ENCODE measurements around the gene ARNT2. TPM values are rescaled to one million over a fixed set of nuclear protein-coding genes. Genes with fewer than 3 reads are reported as not detected.

The ARNT2 gene
- total RNA-seq, 2 experiments from 2014 or later, result not detected

DNA sequence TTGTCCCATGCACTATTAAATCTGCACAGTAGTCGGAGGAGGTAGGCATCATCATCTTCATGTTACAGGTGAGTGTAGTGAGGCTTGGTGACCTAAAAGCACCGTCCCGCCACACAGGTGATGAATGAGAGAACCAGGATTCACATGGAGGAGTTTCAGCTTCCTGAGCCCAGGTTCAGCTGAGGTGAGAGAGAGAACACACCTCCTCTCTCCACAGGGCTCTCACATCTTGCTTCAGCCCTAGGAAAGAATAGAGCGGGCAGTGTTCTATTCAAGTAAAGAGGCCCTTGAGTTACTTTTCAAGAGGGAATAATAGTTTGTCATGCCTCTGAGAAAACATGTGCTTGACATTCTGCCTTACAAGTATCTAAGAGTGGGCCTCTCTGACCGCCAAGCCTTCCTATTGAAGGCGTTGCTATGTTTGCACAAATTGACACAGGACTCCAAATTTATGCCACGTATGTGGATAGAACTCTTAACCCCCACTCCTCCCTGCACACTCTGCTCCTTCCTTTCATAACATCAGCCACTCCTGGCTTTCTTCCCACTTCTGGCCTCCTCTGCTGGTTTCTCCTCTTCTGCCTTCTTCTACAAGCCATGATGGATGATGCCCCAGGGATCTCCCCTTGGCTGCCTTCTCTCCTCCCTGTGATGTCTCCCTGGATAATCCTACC is 152.6 kb downstream of the ARNT2 start:
- H3K9me2 ChIP-seq (ENCODE audit: insufficient read depth, low read length), result no peaks in the 10 kb centered on the region
- no peaks in the 10 kb centered on the region for H4K20me1 ChIP-seq (ENCODE audit: insufficient read depth, low read length)
- H3K79me2 ChIP-seq (ENCODE audit: insufficient read depth, low read depth, low read length), result no peaks in the 10 kb centered on the region
- no peak overlapping the region for H2AFZ ChIP-seq (ENCODE audit: low read length)
- TF ChIP-seq CTCF (conservative IDR thresholded peaks at IDR 0.05; ENCODE audit: low read length) (no peak), EZH2phosphoT487 (IDR thresholded peaks at IDR 0.05; ENCODE audit: borderline replicate concordance, low read depth, low read length) (no peak)
- CTCF ChIA-PET (ENCODE audit: unreplicated experiment), result no interaction called here
- H3K4me3 ChIP-seq (ENCODE audit: low read depth, low read length, poor library complexity, severe bottlenecking), result no peak overlapping the region
- no peaks in the 10 kb centered on the region for H3K4me1 ChIP-seq (ENCODE audit: insufficient read depth, low read length, poor library complexity, severe bottlenecking)
- POLR2A ChIA-PET, result no interaction called here
- no peak overlapping the region for H3K27ac ChIP-seq (ENCODE audit: low read depth, low read length, poor library complexity, severe bottlenecking)
- no peak for DNase-seq (ENCODE audit: low spot score)
- BruUV-seq (replicated peaks), result no TSS peak
- H3K4me2 ChIP-seq (ENCODE audit: low read length), result no peak overlapping the region
- intact Hi-C loops (cut with micrococcal nuclease; ENCODE audit: unreplicated experiment), result no loop called here
- H3K36me3 ChIP-seq (ENCODE audit: insufficient read depth, low read length), result no peaks in the 10 kb centered on the region
- no peaks in the 10 kb centered on the region for H3K9me3 ChIP-seq (ENCODE audit: low read length)

DNA sequence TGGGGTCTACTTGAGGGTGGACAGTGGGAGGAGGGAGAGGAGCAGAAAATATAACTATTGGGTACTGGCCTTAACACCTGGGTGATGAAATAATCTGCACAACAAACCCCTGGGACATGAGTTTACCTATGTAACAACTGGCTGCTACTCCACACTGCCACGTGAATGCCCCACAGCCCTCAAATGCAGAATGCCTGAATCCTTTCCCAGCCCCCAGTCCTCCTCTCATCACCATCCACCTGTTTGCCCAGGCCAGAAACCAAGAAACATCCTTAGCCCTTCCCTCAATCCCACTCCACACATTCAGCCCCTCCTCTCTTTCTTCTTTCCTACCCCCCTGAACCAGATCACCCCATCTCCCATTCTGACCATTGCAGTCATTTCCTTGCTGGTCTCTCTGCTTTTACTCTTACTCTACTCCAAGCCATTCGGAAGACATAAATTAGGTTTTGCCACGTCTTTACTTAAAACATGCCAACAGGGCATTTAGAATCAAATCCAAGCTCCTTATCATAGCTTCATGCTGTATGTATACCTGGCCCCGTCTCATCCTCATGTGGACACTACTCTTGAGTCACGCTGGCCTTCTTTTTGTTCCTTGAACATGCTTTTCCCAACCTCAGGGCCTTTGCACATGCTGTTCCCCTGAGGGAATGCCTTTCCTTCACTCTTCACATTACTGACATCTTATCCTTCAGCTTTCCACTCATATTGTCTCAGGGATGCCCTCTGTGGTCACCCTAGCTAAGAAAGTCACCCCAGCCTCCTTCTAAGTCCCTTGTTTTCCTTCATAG is 153.5 kb downstream of the ARNT2 start:
- TF ChIP-seq CTCF (conservative IDR thresholded peaks at IDR 0.05; ENCODE audit: low read length) (no peak), EZH2phosphoT487 (IDR thresholded peaks at IDR 0.05; ENCODE audit: borderline replicate concordance, low read depth, low read length) (no peak)
- Histone ChIP-seq H4K20me1 (ENCODE audit: insufficient read depth, low read length) (no peaks in the 10 kb centered on the region), H3K4me2 (ENCODE audit: low read length) (no peak overlapping the region), H3K79me2 (ENCODE audit: insufficient read depth, low read depth, low read length) (no peaks in the 10 kb centered on the region), H3K4me3 (ENCODE audit: low read depth, low read length, poor library complexity, severe bottlenecking) (no peak overlapping the region), H3K9me3 (ENCODE audit: low read length) (no peaks in the 10 kb centered on the region), H3K4me1 (ENCODE audit: insufficient read depth, low read length, poor library complexity, severe bottlenecking) (no peaks in the 10 kb centered on the region), H2AFZ (ENCODE audit: low read length) (no peak overlapping the region), H3K36me3 (ENCODE audit: insufficient read depth, low read length) (no peaks in the 10 kb centered on the region), H3K27ac (ENCODE audit: low read depth, low read length, poor library complexity, severe bottlenecking) (no peak overlapping the region), H3K9me2 (ENCODE audit: insufficient read depth, low read length) (no peaks in the 10 kb centered on the region)
- ChIA-PET POLR2A (interaction anchor here (0.7 kb wide), 1 partner anchor 9 kb away, joined by 4 read pairs; no protein-coding TSS in a partner anchor), CTCF (ENCODE audit: unreplicated experiment) (no interaction called here)
- intact Hi-C loops (cut with micrococcal nuclease; ENCODE audit: unreplicated experiment), result no loop called here
- BruUV-seq (replicated peaks), result no TSS peak
- DNase-seq (ENCODE audit: low spot score), result no peak

All from OCI-LY7 (cell line).